Measurements from ENCODE around the gene C4A.
A peak's percentile ranks its signal among the peaks of the same experiment; 100 is the strongest.

Gene C4A

GRCh38 chr6:31943742-31944141 lies 38.1 kb upstream of the C4A start:
- Histone ChIP-seq H3K23ac (ENCODE audit: low read length) (no peak overlapping the region), H2BK120ac (ENCODE audit: low read depth, low read length) (no peak overlapping the region), H3K27me3 (ENCODE audit: insufficient read depth, low read length, poor library complexity) (no peaks in the 10 kb centered on the region), H3K79me1 (ENCODE audit: low read length) (no peaks in the 10 kb centered on the region), H3K56ac (ENCODE audit: low read length) (no peak overlapping the region), H3K36me3 (ENCODE audit: control insufficient read depth, insufficient read depth, low read length) (no peaks in the 10 kb centered on the region), H3K4ac (ENCODE audit: low read depth, low read length) (no peak overlapping the region), H4K5ac (ENCODE audit: low read length) (no peak overlapping the region), H3K27ac (ENCODE audit: low read depth, low read length) (no peak overlapping the region), H3K79me2 (ENCODE audit: control insufficient read depth, insufficient read depth, low read length) (no peaks in the 10 kb centered on the region), H2AK5ac (ENCODE audit: low read length) (no peak overlapping the region), H3K18ac (ENCODE audit: low read length) (no peak overlapping the region), H3K4me2 (ENCODE audit: low read length) (no peak overlapping the region), H4K8ac (ENCODE audit: low read depth, low read length) (no peak overlapping the region), H3K4me1 (ENCODE audit: control insufficient read depth, low read depth, low read length) (no peaks in the 10 kb centered on the region), H2BK5ac (ENCODE audit: low read length) (no peak overlapping the region), H3K9ac (ENCODE audit: low read length) (no peak overlapping the region), H2BK15ac (replicated peaks; ENCODE audit: low read depth) (no peak overlapping the region), H3K4me3 (ENCODE audit: low read length) (no peak overlapping the region)
- no peak for DNase-seq
- no CpG with 5 or more reads among the region's 3 CpGs for WGBS (ENCODE audit: extremely low coverage, insufficient coverage, low lambda C conversion rate)

GRCh38 chr6:31945154-31945506 lies 36.7 kb upstream of the C4A start:
- Histone ChIP-seq H3K79me1 (ENCODE audit: low read length) (no peaks in the 10 kb centered on the region), H3K56ac (ENCODE audit: low read length) (no peak overlapping the region), H3K27me3 (ENCODE audit: insufficient read depth, low read length, poor library complexity) (no peaks in the 10 kb centered on the region), H3K4ac (ENCODE audit: low read depth, low read length) (no peak overlapping the region), H2BK15ac (replicated peaks; ENCODE audit: low read depth) (no peak overlapping the region), H3K27ac (ENCODE audit: low read depth, low read length) (no peak overlapping the region), H3K4me3 (ENCODE audit: low read length) (no peak overlapping the region), H3K9ac (ENCODE audit: low read length) (no peak overlapping the region), H3K18ac (ENCODE audit: low read length) (no peak overlapping the region), H2BK5ac (ENCODE audit: low read length) (no peak overlapping the region), H2AK5ac (ENCODE audit: low read length) (no peak overlapping the region), H3K36me3 (ENCODE audit: control insufficient read depth, insufficient read depth, low read length) (no peaks in the 10 kb centered on the region), H4K5ac (ENCODE audit: low read length) (no peak overlapping the region), H2BK120ac (ENCODE audit: low read depth, low read length) (no peak overlapping the region), H3K79me2 (ENCODE audit: control insufficient read depth, insufficient read depth, low read length) (no peaks in the 10 kb centered on the region), H4K8ac (ENCODE audit: low read depth, low read length) (no peak overlapping the region), H3K23ac (ENCODE audit: low read length) (no peak overlapping the region), H3K4me1 (ENCODE audit: control insufficient read depth, low read depth, low read length) (no peaks in the 10 kb centered on the region), H3K4me2 (ENCODE audit: low read length) (no peak overlapping the region)
- no CpG with 5 or more reads among the region's 9 CpGs for WGBS (ENCODE audit: extremely low coverage, insufficient coverage, low lambda C conversion rate)
- DNase-seq = no peak

DNA sequence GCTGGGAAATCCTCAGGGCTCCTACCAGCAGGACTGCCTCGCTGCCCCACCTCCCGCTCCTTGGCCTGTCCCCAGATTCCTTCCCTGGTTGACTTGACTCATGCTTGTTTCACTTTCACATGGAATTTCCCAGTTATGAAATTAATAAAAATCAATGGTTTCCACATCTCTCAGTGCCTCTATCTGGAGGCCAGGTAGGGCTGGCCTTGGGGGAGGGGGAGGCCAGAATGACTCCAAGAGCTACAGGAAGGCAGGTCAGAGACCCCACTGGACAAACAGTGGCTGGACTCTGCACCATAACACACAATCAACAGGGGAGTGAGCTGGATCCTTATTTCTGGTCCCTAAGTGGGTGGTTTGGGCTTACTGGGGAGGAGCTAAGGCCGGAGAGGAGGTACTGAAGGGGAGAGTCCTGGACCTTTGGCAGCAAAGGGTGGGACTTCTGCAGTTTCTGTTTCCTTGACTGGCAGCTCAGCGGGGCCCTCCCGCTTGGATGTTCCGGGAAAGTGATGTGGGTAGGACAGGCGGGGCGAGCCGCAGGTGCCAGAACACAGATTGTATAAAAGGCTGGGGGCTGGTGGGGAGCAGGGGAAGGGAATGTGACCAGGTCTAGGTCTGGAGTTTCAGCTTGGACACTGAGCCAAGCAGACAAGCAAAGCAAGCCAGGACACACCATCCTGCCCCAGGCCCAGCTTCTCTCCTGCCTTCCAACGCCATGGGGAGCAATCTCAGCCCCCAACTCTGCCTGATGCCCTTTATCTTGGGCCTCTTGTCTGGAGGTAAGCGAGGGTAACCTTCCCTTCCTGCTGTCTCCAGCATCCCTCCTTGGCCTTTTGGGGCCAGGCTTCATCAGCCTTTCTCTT lies 36.1 kb upstream of the C4A start, which contains the start of gene CFB:
CFB (plus strand) TSS at position 589 of the 863 bp plus-strand sequence; CDS start at position 716, 127 bp downstream.
- Histone ChIP-seq H3K56ac (ENCODE audit: low read length) (no peak within 1 kb of the TSS), H3K4me1 (ENCODE audit: control insufficient read depth, low read depth, low read length) (no peaks in the 10 kb centered on the region), H3K27ac (ENCODE audit: low read depth, low read length) (no peak within 1 kb of the TSS), H3K23ac (ENCODE audit: low read length) (no peak within 1 kb of the TSS), H3K4me3 (ENCODE audit: low read length) (no peak within 1 kb of the TSS), H3K27me3 (ENCODE audit: insufficient read depth, low read length, poor library complexity) (no peaks in the 10 kb centered on the region), H3K79me1 (ENCODE audit: low read length) (no peaks in the 10 kb centered on the region), H3K79me2 (ENCODE audit: control insufficient read depth, insufficient read depth, low read length) (no peaks in the 10 kb centered on the region), H2BK5ac (ENCODE audit: low read length) (no peak within 1 kb of the TSS), H4K5ac (ENCODE audit: low read length) (no peak within 1 kb of the TSS), H4K8ac (ENCODE audit: low read depth, low read length) (no peak within 1 kb of the TSS), H2BK120ac (ENCODE audit: low read depth, low read length) (no peak within 1 kb of the TSS), H3K4ac (ENCODE audit: low read depth, low read length) (no peak within 1 kb of the TSS), H3K18ac (ENCODE audit: low read length) (no peak within 1 kb of the TSS), H3K36me3 (ENCODE audit: control insufficient read depth, insufficient read depth, low read length) (no peaks in the 10 kb centered on the region), H3K9ac (ENCODE audit: low read length) (no peak within 1 kb of the TSS), H2BK15ac (replicated peaks; ENCODE audit: low read depth) (no peak within 1 kb of the TSS), H2AK5ac (ENCODE audit: low read length) (no peak within 1 kb of the TSS), H3K4me2 (ENCODE audit: low read length) (no peak within 1 kb of the TSS)
- DNase-seq = peak; percentile 13
- WGBS (ENCODE audit: extremely low coverage, insufficient coverage, low lambda C conversion rate) = no CpG with 5 or more reads among the region's 11 CpGs

DNA sequence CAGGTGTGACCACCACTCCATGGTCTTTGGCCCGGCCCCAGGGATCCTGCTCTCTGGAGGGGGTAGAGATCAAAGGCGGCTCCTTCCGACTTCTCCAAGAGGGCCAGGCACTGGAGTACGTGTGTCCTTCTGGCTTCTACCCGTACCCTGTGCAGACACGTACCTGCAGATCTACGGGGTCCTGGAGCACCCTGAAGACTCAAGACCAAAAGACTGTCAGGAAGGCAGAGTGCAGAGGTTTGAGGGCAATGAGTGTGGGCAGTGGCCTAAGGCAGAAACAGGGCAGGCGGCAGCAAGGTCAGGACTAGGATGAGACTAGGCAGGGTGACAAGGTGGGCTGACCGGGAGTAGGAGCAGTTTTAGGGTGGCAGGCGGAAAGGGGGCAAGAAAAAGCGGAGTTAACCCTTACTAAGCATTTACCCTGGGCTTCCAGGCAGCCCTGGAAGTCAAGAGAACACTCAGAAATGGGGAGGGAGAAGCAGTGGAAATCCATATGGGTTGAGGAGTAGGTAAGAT lies 35.4 kb upstream of the C4A start:
- WGBS (ENCODE audit: extremely low coverage, insufficient coverage, low lambda C conversion rate) = no CpG with 5 or more reads among the region's 11 CpGs
- Histone ChIP-seq H3K79me1 (ENCODE audit: low read length) (no peaks in the 10 kb centered on the region), H3K4me2 (ENCODE audit: low read length) (no peak overlapping the region), H3K27me3 (ENCODE audit: insufficient read depth, low read length, poor library complexity) (no peaks in the 10 kb centered on the region), H3K18ac (ENCODE audit: low read length) (no peak overlapping the region), H3K4me3 (ENCODE audit: low read length) (no peak overlapping the region), H4K8ac (ENCODE audit: low read depth, low read length) (no peak overlapping the region), H3K4me1 (ENCODE audit: control insufficient read depth, low read depth, low read length) (no peaks in the 10 kb centered on the region), H3K79me2 (ENCODE audit: control insufficient read depth, insufficient read depth, low read length) (no peaks in the 10 kb centered on the region), H3K36me3 (ENCODE audit: control insufficient read depth, insufficient read depth, low read length) (no peaks in the 10 kb centered on the region), H2BK5ac (ENCODE audit: low read length) (no peak overlapping the region), H2BK15ac (replicated peaks; ENCODE audit: low read depth) (no peak overlapping the region), H3K56ac (ENCODE audit: low read length) (no peak overlapping the region), H3K23ac (ENCODE audit: low read length) (no peak overlapping the region), H3K27ac (ENCODE audit: low read depth, low read length) (no peak overlapping the region), H2BK120ac (ENCODE audit: low read depth, low read length) (no peak overlapping the region), H4K5ac (ENCODE audit: low read length) (no peak overlapping the region), H3K4ac (ENCODE audit: low read depth, low read length) (no peak overlapping the region), H3K9ac (ENCODE audit: low read length) (no peak overlapping the region), H2AK5ac (ENCODE audit: low read length) (no peak overlapping the region)
- DNase-seq = no peak

DNA sequence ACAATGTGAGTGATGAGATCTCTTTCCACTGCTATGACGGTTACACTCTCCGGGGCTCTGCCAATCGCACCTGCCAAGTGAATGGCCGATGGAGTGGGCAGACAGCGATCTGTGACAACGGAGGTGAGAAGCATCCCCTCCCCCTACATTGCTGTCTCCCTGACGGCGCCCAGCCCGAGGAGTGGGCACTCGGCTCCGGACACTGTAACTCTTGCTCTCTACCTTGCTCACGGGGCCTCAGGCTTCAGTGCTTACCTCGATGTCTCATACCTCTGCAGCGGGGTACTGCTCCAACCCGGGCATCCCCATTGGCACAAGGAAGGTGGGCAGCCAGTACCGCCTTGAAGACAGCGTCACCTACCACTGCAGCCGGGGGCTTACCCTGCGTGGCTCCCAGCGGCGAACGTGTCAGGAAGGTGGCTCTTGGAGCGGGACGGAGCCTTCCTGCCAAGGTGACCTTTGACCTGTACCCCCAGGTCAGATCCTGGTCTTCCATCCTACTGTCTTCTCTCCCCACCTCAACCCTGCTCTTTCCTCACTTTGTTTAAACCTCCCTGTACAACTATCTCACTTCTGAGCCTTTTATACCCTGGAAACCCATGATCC lies 34.7 kb upstream of the C4A start:
- H4K5ac ChIP-seq (ENCODE audit: low read length) = no peak overlapping the region
- H2AK5ac ChIP-seq (ENCODE audit: low read length) = no peak overlapping the region
- no peak overlapping the region for H4K8ac ChIP-seq (ENCODE audit: low read depth, low read length)
- no peak overlapping the region for H3K4ac ChIP-seq (ENCODE audit: low read depth, low read length)
- no peak overlapping the region for H3K4me2 ChIP-seq (ENCODE audit: low read length)
- H3K4me3 ChIP-seq (ENCODE audit: low read length) = no peak overlapping the region
- H3K36me3 ChIP-seq (ENCODE audit: control insufficient read depth, insufficient read depth, low read length) = no peaks in the 10 kb centered on the region
- no peak overlapping the region for H3K27ac ChIP-seq (ENCODE audit: low read depth, low read length)
- H3K9ac ChIP-seq (ENCODE audit: low read length) = no peak overlapping the region
- no peak overlapping the region for H2BK120ac ChIP-seq (ENCODE audit: low read depth, low read length)
- H3K23ac ChIP-seq (ENCODE audit: low read length) = no peak overlapping the region
- H3K79me2 ChIP-seq (ENCODE audit: control insufficient read depth, insufficient read depth, low read length) = no peaks in the 10 kb centered on the region
- no peak for DNase-seq
- no peak overlapping the region for H2BK15ac ChIP-seq (replicated peaks; ENCODE audit: low read depth)
- no peaks in the 10 kb centered on the region for H3K27me3 ChIP-seq (ENCODE audit: insufficient read depth, low read length, poor library complexity)
- H3K18ac ChIP-seq (ENCODE audit: low read length) = no peak overlapping the region
- no peaks in the 10 kb centered on the region for H3K4me1 ChIP-seq (ENCODE audit: control insufficient read depth, low read depth, low read length)
- H3K56ac ChIP-seq (ENCODE audit: low read length) = no peak overlapping the region
- no peak overlapping the region for H2BK5ac ChIP-seq (ENCODE audit: low read length)
- H3K79me1 ChIP-seq (ENCODE audit: low read length) = no peaks in the 10 kb centered on the region
- WGBS (ENCODE audit: extremely low coverage, insufficient coverage, low lambda C conversion rate) = no CpG with 5 or more reads among the region's 24 CpGs
